ENCODE measurements around the gene LKAAEAR1.

- TF ChIP-seq CTCF (IDR thresholded peaks at IDR 0.05): no peak
- no peak for TF ChIP-seq POLR2AphosphoS5 (IDR thresholded peaks at IDR 0.05)
Measured at GRCh38 chr20:64053841-64054661, 30.1 kb downstream of the LKAAEAR1 start.
